Heart left ventricle (tissue), 16 donors: ENCODE data around the gene LRP1B. TPM values are rescaled to one million over a fixed set of nuclear protein-coding genes. Genes with fewer than 3 reads are reported as not detected.

ENCODE experiments used
- ATAC-seq, 4 donors: fragments of 200-7000 bp; cut with Tn5 transposase; one replicate each; pipeline ENCODE4 v1.9.1; 2020 to 2022; ENCODE audit warnings: moderate library complexity in 4 of 4, mild to moderate bottlenecking in 3 of 4, moderate number of reproducible peaks in 1 of 4
- DNase-seq, 5 donors: peaks; one replicate each; pipeline ENCODE4 v3.0.0-alpha.2; 2020
- H3K27ac ChIP-seq, 12 donors: fragments of 200-600 bp; sonication (generic) in 4 of 12; one replicate each; pipeline versions ENCODE4 v1.5.0 to v1.8.0; 2016 to 2022; ENCODE audit warnings: mild to moderate bottlenecking in 2 of 12
- H3K27me3 ChIP-seq, 9 donors: fragments of 200-600 bp; sonication (generic) in 2 of 9; one replicate each; pipeline versions ENCODE4 v1.5.1 to v1.8.0; 2016 to 2022; ENCODE audit warnings: mild to moderate bottlenecking in 3 of 9
- H3K36me3 ChIP-seq, 9 donors: fragments of 200-600 bp; sonication (generic) in 2 of 9; one replicate each; pipeline versions ENCODE4 v1.5.0 to v1.8.0; 2018 to 2022; ENCODE audit warnings: mild to moderate bottlenecking in 2 of 9
- H3K4me1 ChIP-seq, 12 donors: fragments of 200-600 bp; sonication (generic) in 4 of 12; one replicate each; pipeline versions ENCODE4 v1.5.0 to v1.8.0; 2016 to 2022; ENCODE audit warnings: mild to moderate bottlenecking in 3 of 12
- H3K4me3 ChIP-seq, 12 donors: fragments of 200-600 bp; sonication (generic) in 4 of 12; one replicate each; pipeline versions ENCODE4 v1.5.0 to v1.8.0; 2017 to 2022; ENCODE audit warnings: mild to moderate bottlenecking in 9 of 12, moderate library complexity in 4 of 12
- H3K9me3 ChIP-seq, 12 donors: fragments of 200-600 bp; sonication (generic) in 4 of 12; one replicate each; pipeline versions ENCODE4 v1.5.0 to v1.8.0; 2016 to 2022; ENCODE audit warnings: mild to moderate bottlenecking in 1 of 12
- POLR2A ChIP-seq, 2 donors: fragments of 450-650 bp; IDR thresholded peaks; one replicate each; pipeline ENCODE4 v1.6.1; 2017; ENCODE audit warnings: antibody characterized with exemption in 2 of 2, mild to moderate bottlenecking in 2 of 2, moderate library complexity in 2 of 2
- WGBS, 4 donors: extraction: QIAGEN DNeasy Blood & Tissue Kit in 2 of 4; methylation state at CpG; one replicate each; pipeline versions ENCODE4 v1.1.5 to v1.1.7; 2013 to 2018; 5-methylcytosine and 5-hydroxymethylcytosine counted together
- intact Hi-C, 10 donors: fragments of 100-400 bp; cut with DNase I; formaldehyde crosslinking; loops; one replicate each; pipeline versions ENCODE4 v1.11.1 to v1.14.2; 2022
- polyA plus RNA-seq, 2 donors: library from polyadenylated mRNA; stranded (reverse); fragments of 200-250 nt; gene quantifications; one replicate each; pipeline ENCODE4 v1.2.3, GENCODE V29; 2013
- total RNA-seq, 9 donors: library from RNA; depleted of rRNA in 2 of 9; stranded (reverse); fragments of >200 nt in 2 of 9; fragmentation: NEBNext Ultra II Directional in 3 of 9; extraction: Animal tissue kit (Norgen Biotek cat#: 25700) in 3 of 9; gene quantifications; one replicate each; pipeline versions ENCODE4 v1.1.0 to v1.2.4, GENCODE V29; 2016 to 2023
- TF ChIP-seq, protein P1 (sequence below), 12 donors: fragments of 200-600 bp; sonication (generic) in 4 of 12; IDR thresholded peaks; one replicate each; pipeline versions ENCODE4 v1.5.0 to v1.8.0; 2018 to 2022; ENCODE audit warnings: antibody characterized with exemption in 12 of 12, mild to moderate bottlenecking in 5 of 12
- donor health status: ischemic (EF 13 %, LVEDD 7.1; RV severe dilation, severe dysfunction).
- donor health status: healthy with polysubstance abuse.
- donor health status: DM: no; HTN: yes; CAD: no.
- donor health status: DM: no; HTN: no; CAD: no.
- donor health status: ischemic (EF 25% LVEDD 6.9; RV normal size, moderate dysfunction).
- donor health status: ischemic (EF 25% LVEDD 5.7; RV mildly dilated, moderate dysfunction).
- donor health status: healthy.
- donor health status: DM: yes; HTN: yes; CAD: no.
- donor health status: ischemic (EF 35%, LVEDD 5.7; RV mildly dilated, moderate dysfunction).
- donor health status: nonischemic (EF 11% LVEDD 7.7; RV severe dilation, severe dysfunction).
- donor health status: DM: yes; HTN: yes; CAD: no.
- donor health status: PGD.
- donor health status: ischemic (EF 29% LVEDD 5.4; RV normal size, mild dysfunction).
- donor health status: nonischemic (EF 23%, LVEDD 6.1; RV moderate dilation, normal function).

Gene LRP1B
- total and polyA plus RNA-seq, 11 donors = 0.01 to 0.19 (median 0.11) TPM; not detected in 2

GRCh38 chr2:140998577-140998976 lies 1132.2 kb downstream of the LRP1B start:
- Histone ChIP-seq H3K27ac (no peak overlapping the region), H3K4me3 (no peak overlapping the region), H3K36me3 (no peaks in the 10 kb centered on the region), H3K4me1 (no peaks in the 10 kb centered on the region), H3K27me3 (no peaks in the 10 kb centered on the region), H3K9me3 (no peaks in the 10 kb centered on the region)
- 88 to 97% (median 93%) methylated on average over 1 of the region's 1 CpG for WGBS, 4 donors
- ATAC-seq (no peak), DNase-seq (no peak)
- intact Hi-C loops = no loop called here
- TF ChIP-seq, protein P1, sequence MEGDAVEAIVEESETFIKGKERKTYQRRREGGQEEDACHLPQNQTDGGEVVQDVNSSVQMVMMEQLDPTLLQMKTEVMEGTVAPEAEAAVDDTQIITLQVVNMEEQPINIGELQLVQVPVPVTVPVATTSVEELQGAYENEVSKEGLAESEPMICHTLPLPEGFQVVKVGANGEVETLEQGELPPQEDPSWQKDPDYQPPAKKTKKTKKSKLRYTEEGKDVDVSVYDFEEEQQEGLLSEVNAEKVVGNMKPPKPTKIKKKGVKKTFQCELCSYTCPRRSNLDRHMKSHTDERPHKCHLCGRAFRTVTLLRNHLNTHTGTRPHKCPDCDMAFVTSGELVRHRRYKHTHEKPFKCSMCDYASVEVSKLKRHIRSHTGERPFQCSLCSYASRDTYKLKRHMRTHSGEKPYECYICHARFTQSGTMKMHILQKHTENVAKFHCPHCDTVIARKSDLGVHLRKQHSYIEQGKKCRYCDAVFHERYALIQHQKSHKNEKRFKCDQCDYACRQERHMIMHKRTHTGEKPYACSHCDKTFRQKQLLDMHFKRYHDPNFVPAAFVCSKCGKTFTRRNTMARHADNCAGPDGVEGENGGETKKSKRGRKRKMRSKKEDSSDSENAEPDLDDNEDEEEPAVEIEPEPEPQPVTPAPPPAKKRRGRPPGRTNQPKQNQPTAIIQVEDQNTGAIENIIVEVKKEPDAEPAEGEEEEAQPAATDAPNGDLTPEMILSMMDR (IDR thresholded peaks at IDR 0.05) = no peak
- no peak for TF ChIP-seq POLR2A (IDR thresholded peaks at IDR 0.05)

GRCh38 chr2:140998017-140998416 lies 1132.8 kb downstream of the LRP1B start:
- H3K27ac ChIP-seq = no peak overlapping the region
- no peak for ATAC-seq

DNA sequence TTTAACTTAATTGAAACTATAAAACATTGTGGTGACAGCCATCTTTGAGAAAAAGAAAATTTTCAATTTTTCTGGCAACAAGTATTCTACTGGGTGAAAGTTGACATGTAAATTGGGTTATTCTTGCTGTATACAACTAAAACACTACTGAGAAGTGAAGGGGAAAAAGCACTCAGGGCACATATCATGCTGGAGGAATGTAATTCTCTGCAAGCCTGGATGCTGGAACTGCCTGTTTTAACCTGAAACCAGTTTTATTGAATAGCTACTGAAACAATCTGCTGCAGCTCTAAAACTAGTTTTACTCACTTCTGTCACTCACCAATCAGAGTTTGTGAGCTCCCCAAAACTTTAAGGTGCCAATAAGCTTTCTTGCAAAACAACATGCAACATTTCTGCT lies 1136.0 kb downstream of the LRP1B start:
- Histone ChIP-seq H3K36me3 (no peaks in the 10 kb centered on the region), H3K9me3 (no peaks in the 10 kb centered on the region), H3K4me3 (no peak overlapping the region), H3K4me1 (no peaks in the 10 kb centered on the region), H3K27me3 (no peaks in the 10 kb centered on the region), H3K27ac (no peak overlapping the region)
- TF ChIP-seq, protein P1 (IDR thresholded peaks at IDR 0.05) = no peak
- no peak for TF ChIP-seq POLR2A (IDR thresholded peaks at IDR 0.05)
- ATAC-seq (no peak), DNase-seq (no peak)
- intact Hi-C loops = no loop called here

More at GRCh38 chr2:140998017-140998416, 1132.8 kb downstream of the LRP1B start:
- intact Hi-C loops = no loop called here
- no peak for DNase-seq
- TF ChIP-seq, protein P1 (IDR thresholded peaks at IDR 0.05) = no peak
- no peak for TF ChIP-seq POLR2A (IDR thresholded peaks at IDR 0.05)
- Histone ChIP-seq H3K9me3 (no peaks in the 10 kb centered on the region), H3K4me1 (no peaks in the 10 kb centered on the region), H3K4me3 (no peak overlapping the region), H3K27me3 (no peaks in the 10 kb centered on the region), H3K36me3 (no peaks in the 10 kb centered on the region)

DNA sequence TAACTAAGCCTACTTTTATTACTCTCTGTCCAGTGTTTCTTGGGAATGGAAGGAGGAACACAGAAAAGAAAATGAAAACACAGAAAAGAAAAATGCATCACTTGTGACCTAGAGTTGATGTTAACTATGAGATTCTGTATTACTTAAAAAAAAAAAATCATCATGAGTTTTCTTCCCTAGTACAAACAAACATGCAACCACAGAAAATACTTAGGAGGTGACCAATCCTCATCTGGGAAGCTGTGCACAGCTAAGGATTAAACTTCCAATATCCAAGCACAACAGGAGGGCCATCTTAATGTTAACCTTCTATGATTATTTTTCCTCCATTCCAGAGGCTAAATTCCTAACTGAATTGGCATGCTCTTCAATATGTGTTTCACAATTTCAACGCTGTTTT lies 1140.4 kb downstream of the LRP1B start:
- ATAC-seq = no peak
- Histone ChIP-seq H3K27me3 (no peaks in the 10 kb centered on the region), H3K36me3 (no peaks in the 10 kb centered on the region), H3K27ac (no peak overlapping the region), H3K4me1 (no peaks in the 10 kb centered on the region), H3K4me3 (no peak overlapping the region), H3K9me3 (no peaks in the 10 kb centered on the region)
- intact Hi-C loops = no loop called here
- no peak for DNase-seq
- TF ChIP-seq POLR2A (IDR thresholded peaks at IDR 0.05) = no peak
- TF ChIP-seq, protein P1 (IDR thresholded peaks at IDR 0.05) = no peak
- 79 to 93% (median 89%) methylated on average over 1 of the region's 1 CpG for WGBS, 4 donors
